Liver (tissue), 9 donors: ENCODE data around the gene UXS1. TPM values are rescaled to one million over a fixed set of nuclear protein-coding genes. Genes with fewer than 3 reads are reported as not detected.
"Not testable (repeated sequence)": the region's sequence is repeated elsewhere in the genome, so short reads cannot be mapped to it uniquely, and the experiment has no call there.

ENCODE experiments used
- DNase-seq: peaks from one replicate; pipeline ENCODE4 v3.0.0-alpha.2; 2017; ENCODE audit warnings: low spot score
- H3K27ac ChIP-seq, 2 donors: one replicate each; pipeline ENCODE4 v1.7.0; 2013; ENCODE audit warnings: inconsistent platforms in 2 of 2, low read length in 2 of 2, control low read depth in 1 of 2, low read depth in 1 of 2, mild to moderate bottlenecking in 1 of 2
- H3K27me3 ChIP-seq, 4 donors: one replicate each; pipeline versions ENCODE4 v1.6.1 to v1.7.0; 2013; ENCODE audit warnings: low read length in 3 of 4, inconsistent platforms in 1 of 4, mild to moderate bottlenecking in 1 of 4, moderate library complexity in 1 of 4; ENCODE audit not compliant: control insufficient read depth in 4 of 4, insufficient read depth in 4 of 4
- H3K36me3 ChIP-seq, 4 donors: one replicate each; pipeline versions ENCODE4 v1.6.1 to v1.7.0; 2013; ENCODE audit warnings: low read length in 3 of 4, mild to moderate bottlenecking in 3 of 4, low read depth in 1 of 4, moderate library complexity in 1 of 4; ENCODE audit not compliant: control insufficient read depth in 4 of 4, insufficient read depth in 3 of 4
- H3K4me1 ChIP-seq, 4 donors: one replicate each; pipeline versions ENCODE4 v1.6.1 to v1.7.0; 2013; ENCODE audit warnings: low read length in 3 of 4, mild to moderate bottlenecking in 3 of 4, moderate library complexity in 1 of 4; ENCODE audit not compliant: control insufficient read depth in 4 of 4, insufficient read depth in 4 of 4
- H3K4me3 ChIP-seq, 3 donors: one replicate each; pipeline versions ENCODE4 v1.6.1 to v1.7.0; 2013; ENCODE audit warnings: low read length in 3 of 3, control low read depth in 1 of 3, low read depth in 1 of 3, mild to moderate bottlenecking in 1 of 3
- H3K9ac ChIP-seq, 2 donors: one replicate each; pipeline ENCODE4 v1.7.0; 2013; ENCODE audit warnings: low read length in 2 of 2, mild to moderate bottlenecking in 2 of 2, moderate library complexity in 2 of 2, control low read depth in 1 of 2, low read depth in 1 of 2
- H3K9me3 ChIP-seq, 4 donors: one replicate each; pipeline versions ENCODE4 v1.6.1 to v1.7.0; 2013; ENCODE audit warnings: low read length in 3 of 4; ENCODE audit not compliant: control insufficient read depth in 4 of 4
- FOXA1 ChIP-seq: IDR thresholded peaks from 2 replicates; pipeline ENCODE4 v1.6.1; 2016; ENCODE audit warnings: antibody characterized with exemption
- FOXA2 ChIP-seq: IDR thresholded peaks from 2 replicates; pipeline ENCODE4 v1.6.1; 2016; ENCODE audit warnings: antibody characterized with exemption
- GABPA ChIP-seq, 2 donors: IDR thresholded peaks in 1 of 2; conservative IDR thresholded peaks in 1 of 2; 2 replicates each; pipeline ENCODE4 v1.6.1; 2016; ENCODE audit warnings: antibody characterized with exemption in 2 of 2, mild to moderate bottlenecking in 1 of 2, moderate library complexity in 1 of 2
- HNF4G ChIP-seq: IDR thresholded peaks from 2 replicates; pipeline ENCODE4 v1.6.1; 2016; ENCODE audit warnings: antibody characterized with exemption
- JUND ChIP-seq, 2 donors: IDR thresholded peaks; 2 replicates each; pipeline ENCODE4 v1.6.1; 2016; ENCODE audit warnings: antibody characterized with exemption in 2 of 2
- NR2F2 ChIP-seq: IDR thresholded peaks from 2 replicates; pipeline ENCODE4 v1.6.1; 2016; ENCODE audit warnings: antibody characterized with exemption
- RAD21 ChIP-seq, 2 donors: IDR thresholded peaks; 2 replicates each; pipeline ENCODE4 v1.6.1; 2016; ENCODE audit warnings: antibody characterized with exemption in 2 of 2, mild to moderate bottlenecking in 2 of 2
- REST ChIP-seq: IDR thresholded peaks from 2 replicates; pipeline ENCODE4 v1.6.1; 2016; ENCODE audit warnings: antibody characterized with exemption, mild to moderate bottlenecking
- RXRA ChIP-seq, 2 donors: IDR thresholded peaks; 2 replicates each; pipeline ENCODE4 v1.6.1; 2017 to 2018; ENCODE audit warnings: antibody characterized with exemption in 2 of 2, mild to moderate bottlenecking in 1 of 2
- SP1 ChIP-seq: IDR thresholded peaks from 2 replicates; pipeline ENCODE4 v1.6.1; 2018; ENCODE audit warnings: antibody characterized with exemption, mild to moderate bottlenecking
- TAF1 ChIP-seq: conservative IDR thresholded peaks from 2 replicates; pipeline ENCODE4 v1.6.1; 2016; ENCODE audit warnings: antibody characterized with exemption, mild to moderate bottlenecking
- YY1 ChIP-seq: IDR thresholded peaks from 2 replicates; pipeline ENCODE4 v1.6.1; 2016; ENCODE audit warnings: antibody characterized with exemption, mild to moderate bottlenecking
- ZBTB33 ChIP-seq: IDR thresholded peaks from 2 replicates; pipeline ENCODE4 v1.6.1; 2016; ENCODE audit warnings: antibody characterized with exemption
- WGBS: extraction: QIAGEN DNeasy Blood & Tissue Kit; methylation state at CpG from one replicate; pipeline ENCODE4 v1.1.7; 2013; 5-methylcytosine and 5-hydroxymethylcytosine counted together
- polyA plus RNA-seq, 2 donors: library from polyadenylated mRNA; stranded (reverse) in 1 of 2; unstranded in 1 of 2; fragments of 200-250 nt in 1 of 2; fragments of >200 nt in 1 of 2; fragmentation: Nextera tagmentation in 1 of 2; extraction: Ambion mirVana in 1 of 2; gene quantifications; one replicate each; pipeline versions ENCODE4 v1.2.1 to v1.2.3, GENCODE V29; 2013 to 2015
- total RNA-seq, 2 donors: library from RNA; depleted of rRNA; stranded (reverse); fragments of >200 nt; gene quantifications; one replicate each; pipeline ENCODE4 v1.2.3, GENCODE V29; 2014
- TF ChIP-seq, protein P1 (sequence below): IDR thresholded peaks from 2 replicates; pipeline ENCODE4 v1.6.1; 2016; ENCODE audit warnings: antibody characterized with exemption
- TF ChIP-seq, protein P2 (sequence below): fragments of 150-350 bp; IDR thresholded peaks from 2 replicates; pipeline ENCODE4 v1.5.1; 2017; ENCODE audit warnings: improper control_type of control experiment, low read depth, low read length; ENCODE audit not compliant: missing input control
- donor health status: healthy.
- donor health status: healthy.
- donor health status: healthy.
- donor health status: healthy.
- donor health status: healthy.

The UXS1 gene
- total and polyA plus RNA-seq, 4 donors = 8.8 to 19.9 (median 10.0) TPM

DNA sequence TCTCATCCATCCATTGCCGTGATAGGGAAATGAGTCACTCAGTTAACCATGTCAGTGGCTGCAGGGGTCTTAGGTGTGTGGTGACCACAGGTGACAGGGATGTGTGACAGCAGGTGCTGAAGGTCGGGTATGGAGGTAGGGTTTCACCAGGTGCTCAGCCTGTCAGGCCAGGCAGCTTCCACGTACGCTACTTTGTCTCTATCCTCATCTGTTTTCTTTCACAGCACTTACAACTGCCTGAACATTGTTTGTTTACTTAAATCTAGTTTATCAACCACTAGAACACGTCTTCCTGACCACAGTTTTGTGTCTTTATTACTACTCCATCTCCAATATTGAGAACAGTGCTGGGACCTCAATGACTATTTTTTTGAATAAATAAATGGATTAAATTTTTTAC is 11.4 kb upstream of the UXS1 start:
- no peaks in the 10 kb centered on the region for H3K27me3 ChIP-seq
- H3K9me3 ChIP-seq = peaks cover 0 to 4% (median under 1%) of the 10 kb centered on the region in 4 donors
- no peaks in the 10 kb centered on the region for H3K4me1 ChIP-seq
- no peak overlapping the region for H3K27ac ChIP-seq
- no peak for DNase-seq
- no peaks in the 10 kb centered on the region for H3K36me3 ChIP-seq
- H3K9ac ChIP-seq = no peak overlapping the region
- TF ChIP-seq HNF4G (no peak), FOXA2 (no peak), NR2F2 (no peak), YY1 (no peak), SP1 (no peak), RXRA (IDR thresholded peaks at IDR 0.05) (no peak), TAF1 (no peak), ZBTB33 (no peak), FOXA1 (no peak)
- TF ChIP-seq, protein P1, sequence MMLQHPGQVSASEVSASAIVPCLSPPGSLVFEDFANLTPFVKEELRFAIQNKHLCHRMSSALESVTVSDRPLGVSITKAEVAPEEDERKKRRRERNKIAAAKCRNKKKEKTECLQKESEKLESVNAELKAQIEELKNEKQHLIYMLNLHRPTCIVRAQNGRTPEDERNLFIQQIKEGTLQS = no peak
- TF ChIP-seq, protein P2, sequence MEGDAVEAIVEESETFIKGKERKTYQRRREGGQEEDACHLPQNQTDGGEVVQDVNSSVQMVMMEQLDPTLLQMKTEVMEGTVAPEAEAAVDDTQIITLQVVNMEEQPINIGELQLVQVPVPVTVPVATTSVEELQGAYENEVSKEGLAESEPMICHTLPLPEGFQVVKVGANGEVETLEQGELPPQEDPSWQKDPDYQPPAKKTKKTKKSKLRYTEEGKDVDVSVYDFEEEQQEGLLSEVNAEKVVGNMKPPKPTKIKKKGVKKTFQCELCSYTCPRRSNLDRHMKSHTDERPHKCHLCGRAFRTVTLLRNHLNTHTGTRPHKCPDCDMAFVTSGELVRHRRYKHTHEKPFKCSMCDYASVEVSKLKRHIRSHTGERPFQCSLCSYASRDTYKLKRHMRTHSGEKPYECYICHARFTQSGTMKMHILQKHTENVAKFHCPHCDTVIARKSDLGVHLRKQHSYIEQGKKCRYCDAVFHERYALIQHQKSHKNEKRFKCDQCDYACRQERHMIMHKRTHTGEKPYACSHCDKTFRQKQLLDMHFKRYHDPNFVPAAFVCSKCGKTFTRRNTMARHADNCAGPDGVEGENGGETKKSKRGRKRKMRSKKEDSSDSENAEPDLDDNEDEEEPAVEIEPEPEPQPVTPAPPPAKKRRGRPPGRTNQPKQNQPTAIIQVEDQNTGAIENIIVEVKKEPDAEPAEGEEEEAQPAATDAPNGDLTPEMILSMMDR = no peak
- 64% methylated on average over 4 of the region's 5 CpGs for WGBS
- no peak overlapping the region for H3K4me3 ChIP-seq

GRCh38 chr2:106204551-106204950 is 10.4 kb upstream of the UXS1 start:
- H3K4me3 ChIP-seq, DNase-seq, H3K36me3 ChIP-seq, H3K4me1 ChIP-seq, H3K27me3 ChIP-seq, H3K9me3 ChIP-seq, H3K9ac ChIP-seq, H3K27ac ChIP-seq: not testable (repeated sequence)
- 84% methylated on average over 1 of the region's 1 CpG for WGBS

GRCh38 chr2:106201661-106202060 is 7.6 kb upstream of the UXS1 start:
- WGBS = 89% methylated on average over 2 of the region's 2 CpGs
- H3K36me3 ChIP-seq = no peaks in the 10 kb centered on the region
- no peak overlapping the region for H3K27ac ChIP-seq
- no peaks in the 10 kb centered on the region for H3K9me3 ChIP-seq
- H3K4me1 ChIP-seq = no peaks in the 10 kb centered on the region
- H3K27me3 ChIP-seq = no peaks in the 10 kb centered on the region
- no peak overlapping the region for H3K9ac ChIP-seq
- no peak for DNase-seq
- no peak overlapping the region for H3K4me3 ChIP-seq
- no peak for TF ChIP-seq RXRA (IDR thresholded peaks at IDR 0.05)
- no peak for TF ChIP-seq GABPA (IDR thresholded peaks at IDR 0.05 in 1 of 2, conservative IDR thresholded peaks at IDR 0.05 in 1 of 2)
- no peak for TF ChIP-seq FOXA2
- no peak for TF ChIP-seq REST
- TF ChIP-seq ZBTB33 = no peak
- TF ChIP-seq RAD21 (IDR thresholded peaks at IDR 0.05) = no peak
- TF ChIP-seq HNF4G = no peak
- TF ChIP-seq, protein P1 = no peak
- no peak for TF ChIP-seq JUND (IDR thresholded peaks at IDR 0.05)
- TF ChIP-seq NR2F2 = no peak
- no peak for TF ChIP-seq FOXA1
- TF ChIP-seq, protein P2 = no peak
